ENCODE measurements around the gene INPP5A.
A peak's percentile ranks its signal among the peaks of the same experiment; 100 is the strongest.

Gene INPP5A

GRCh38 chr10:132634947-132635271 is 97.3 kb downstream of the INPP5A start:
- TF ChIP-seq SPI1 (IDR thresholded peaks at IDR 0.05; ENCODE audit: borderline replicate concordance, low read depth), result no peak
- no peak for TF ChIP-seq CTCF (IDR thresholded peaks at IDR 0.05; ENCODE audit: insufficient read depth, low read length)
- no peak for TF ChIP-seq GABPA (IDR thresholded peaks at IDR 0.05; ENCODE audit: low read depth)
- TF ChIP-seq POLR2AphosphoS5 (IDR thresholded peaks at IDR 0.05; ENCODE audit: low read depth), result no peak
- no peak for TF ChIP-seq REST (IDR thresholded peaks at IDR 0.05; ENCODE audit: insufficient replicate concordance, low read depth)
- Histone ChIP-seq H3K27ac (replicated peaks) (no peak overlapping the region), H3K27me3 (ENCODE audit: insufficient read depth, poor library complexity, severe bottlenecking) (no peaks in the 10 kb centered on the region), H3K4me3 (replicated peaks; ENCODE audit: insufficient read depth, low read length) (no peak overlapping the region)
- DNase-seq (ENCODE audit: low read depth in 1 of 2, low spot score in 1 of 2), result no peak

GRCh38 chr10:132636358-132636757 is 98.8 kb downstream of the INPP5A start:
- H3K4me3 ChIP-seq (replicated peaks; ENCODE audit: insufficient read depth, low read length), result no peak overlapping the region
- DNase-seq (ENCODE audit: low read depth in 1 of 2, low spot score in 1 of 2), result no peak
- no peak overlapping the region for H3K27ac ChIP-seq (replicated peaks)
- no peaks in the 10 kb centered on the region for H3K27me3 ChIP-seq (ENCODE audit: insufficient read depth, poor library complexity, severe bottlenecking)
- TF ChIP-seq GABPA (IDR thresholded peaks at IDR 0.05; ENCODE audit: low read depth) (no peak), CTCF (IDR thresholded peaks at IDR 0.05; ENCODE audit: insufficient read depth, low read length) (no peak), REST (IDR thresholded peaks at IDR 0.05; ENCODE audit: insufficient replicate concordance, low read depth) (no peak), SPI1 (IDR thresholded peaks at IDR 0.05; ENCODE audit: borderline replicate concordance, low read depth) (no peak), POLR2AphosphoS5 (IDR thresholded peaks at IDR 0.05; ENCODE audit: low read depth) (no peak)

- H3K27ac ChIP-seq (replicated peaks), result no peak overlapping the region
- TF ChIP-seq SPI1 (IDR thresholded peaks at IDR 0.05; ENCODE audit: borderline replicate concordance, low read depth) (peak; percentile 9; the same call in 1 of the 2 replicates), REST (IDR thresholded peaks at IDR 0.05; ENCODE audit: insufficient replicate concordance, low read depth) (no peak), GABPA (IDR thresholded peaks at IDR 0.05; ENCODE audit: low read depth) (no peak), CTCF (IDR thresholded peaks at IDR 0.05; ENCODE audit: insufficient read depth, low read length) (peak; percentile 51)
- no peaks in the 10 kb centered on the region for H3K27me3 ChIP-seq (ENCODE audit: insufficient read depth, poor library complexity, severe bottlenecking)
- peak in 1 of 2 experiments; percentile 46 for DNase-seq (ENCODE audit: low read depth in 1 of 2, low spot score in 1 of 2)
- no peak overlapping the region for H3K4me3 ChIP-seq (replicated peaks; ENCODE audit: insufficient read depth, low read length)
Measured at GRCh38 chr10:132637477-132638129, 100.0 kb downstream of the INPP5A start.
